Bronchial epithelial cell (primary cell): ENCODE data around the gene ADAM10. TPM values are rescaled to one million over a fixed set of nuclear protein-coding genes. Genes with fewer than 3 reads are reported as not detected.
A peak's percentile ranks its signal among the peaks of the same experiment; 100 is the strongest.

ENCODE experiments used
- DNase-seq: peaks from one replicate; pipeline ENCODE4 v3.0.0-alpha.2; 2010; ENCODE audit warnings: low read depth
- FAIRE-seq: peaks from 2 replicates; lab custom pipeline; 2011; peaks lifted over from hg19 to GRCh38; lab: Jason Lieb, UNC
- H3K27me3 ChIP-seq: 2 replicates; pipeline ENCODE4 v1.5.1; 2011; ENCODE audit warnings: low read length; ENCODE audit not compliant: control insufficient read depth, insufficient read depth
- H3K36me3 ChIP-seq: 2 replicates; pipeline ENCODE4 v1.5.1; 2011; ENCODE audit warnings: low read length; ENCODE audit not compliant: control insufficient read depth, insufficient read depth
- H3K4me3 ChIP-seq: 2 replicates; pipeline ENCODE4 v1.5.1; 2011; ENCODE audit warnings: mild to moderate bottlenecking, low read depth, low read length, control low read depth
- CTCF ChIP-seq: IDR thresholded peaks from 2 replicates; pipeline ENCODE4 v1.5.1; 2011; ENCODE audit warnings: mild to moderate bottlenecking, moderate library complexity, low read length, control low read depth, inconsistent platforms; ENCODE audit not compliant: insufficient read depth, severe bottlenecking
- total RNA-seq: library from RNA; depleted of rRNA; stranded (reverse); fragments of >200 nt; gene quantifications from 2 replicates; pipeline ENCODE4 v1.2.1, GENCODE V29; 2014

The ADAM10 gene
- total RNA-seq, 1 donor from 2014 or later = 112 TPM

GRCh38 chr15:58736018-58736643 is 13.4 kb downstream of the ADAM10 start:
- DNase-seq (no peak), FAIRE-seq (no peak)
- Histone ChIP-seq H3K4me3 (no peak overlapping the region), H3K36me3 (no peaks in the 10 kb centered on the region), H3K27me3 (no peaks in the 10 kb centered on the region)
- no peak for TF ChIP-seq CTCF

- Histone ChIP-seq H3K36me3 (no peaks in the 10 kb centered on the region), H3K4me3 (no peak overlapping the region), H3K27me3 (no peaks in the 10 kb centered on the region)
- TF ChIP-seq CTCF = no peak
- FAIRE-seq (no peak), DNase-seq (peak; percentile 79)
Observed at GRCh38 chr15:58734859-58735258, 14.6 kb downstream of the ADAM10 start.

- no peak for TF ChIP-seq CTCF
- FAIRE-seq (no peak), DNase-seq (no peak)
- Histone ChIP-seq H3K36me3 (peaks cover 3% of the 10 kb centered on the region), H3K27me3 (no peaks in the 10 kb centered on the region), H3K4me3 (no peak overlapping the region)
Observed at GRCh38 chr15:58732625-58733363, 16.7 kb downstream of the ADAM10 start.

GRCh38 chr15:58731756-58732535 is 17.6 kb downstream of the ADAM10 start:
- peaks cover 3% of the 10 kb centered on the region for H3K36me3 ChIP-seq
- H3K4me3 ChIP-seq = no peak overlapping the region
- DNase-seq (peak; percentile 72), FAIRE-seq (no peak)
- TF ChIP-seq CTCF = no peak
- H3K27me3 ChIP-seq = no peaks in the 10 kb centered on the region

- Histone ChIP-seq H3K27me3 (no peaks in the 10 kb centered on the region), H3K36me3 (peaks cover 3% of the 10 kb centered on the region), H3K4me3 (no peak overlapping the region)
- no peak for DNase-seq
- no peak for TF ChIP-seq CTCF
- FAIRE-seq = no peak
Observed at GRCh38 chr15:58726867-58727266, 22.6 kb downstream of the ADAM10 start.
